Iris pigment epithelial cell (primary cell): ENCODE measurements around the gene CNTN6.

ENCODE experiments used
- DNase-seq: peaks from one replicate; pipeline ENCODE4 v3.0.0-alpha.2; 2011; ENCODE audit warnings: low read depth

The CNTN6 gene

GRCh38 chr3:1423566-1424089 lies 330.8 kb downstream of the CNTN6 start:
- DNase-seq = no peak

GRCh38 chr3:1439395-1439794 lies 346.6 kb downstream of the CNTN6 start:
- DNase-seq = peak; percentile 1

- no peak for DNase-seq
Observed at GRCh38 chr3:1442271-1442670, 349.4 kb downstream of the CNTN6 start.

GRCh38 chr3:1444195-1444594 lies 351.4 kb downstream of the CNTN6 start:
- no peak for DNase-seq

- DNase-seq = no peak
Observed at GRCh38 chr3:1446531-1446930, 353.7 kb downstream of the CNTN6 start.

- no peak for DNase-seq
Observed at GRCh38 chr3:1447452-1447851, 354.6 kb downstream of the CNTN6 start.

- no peak for DNase-seq
Observed at GRCh38 chr3:1448443-1448842, 355.6 kb downstream of the CNTN6 start.
